GM18499 (cell line): ENCODE results near the gene SPATA33.
"Not testable (repeated sequence)": the region's sequence is repeated elsewhere in the genome, so short reads cannot be mapped to it uniquely, and the experiment has no call there.

ENCODE experiments used
- ATAC-seq: cut with Tn5 transposase; IDR thresholded peaks from one replicate; pipeline ENCODE4 v1.9.1; 2021; ENCODE audit warnings: moderate number of reproducible peaks; ENCODE audit not compliant: insufficient read depth, unreplicated experiment

The SPATA33 gene

DNA sequence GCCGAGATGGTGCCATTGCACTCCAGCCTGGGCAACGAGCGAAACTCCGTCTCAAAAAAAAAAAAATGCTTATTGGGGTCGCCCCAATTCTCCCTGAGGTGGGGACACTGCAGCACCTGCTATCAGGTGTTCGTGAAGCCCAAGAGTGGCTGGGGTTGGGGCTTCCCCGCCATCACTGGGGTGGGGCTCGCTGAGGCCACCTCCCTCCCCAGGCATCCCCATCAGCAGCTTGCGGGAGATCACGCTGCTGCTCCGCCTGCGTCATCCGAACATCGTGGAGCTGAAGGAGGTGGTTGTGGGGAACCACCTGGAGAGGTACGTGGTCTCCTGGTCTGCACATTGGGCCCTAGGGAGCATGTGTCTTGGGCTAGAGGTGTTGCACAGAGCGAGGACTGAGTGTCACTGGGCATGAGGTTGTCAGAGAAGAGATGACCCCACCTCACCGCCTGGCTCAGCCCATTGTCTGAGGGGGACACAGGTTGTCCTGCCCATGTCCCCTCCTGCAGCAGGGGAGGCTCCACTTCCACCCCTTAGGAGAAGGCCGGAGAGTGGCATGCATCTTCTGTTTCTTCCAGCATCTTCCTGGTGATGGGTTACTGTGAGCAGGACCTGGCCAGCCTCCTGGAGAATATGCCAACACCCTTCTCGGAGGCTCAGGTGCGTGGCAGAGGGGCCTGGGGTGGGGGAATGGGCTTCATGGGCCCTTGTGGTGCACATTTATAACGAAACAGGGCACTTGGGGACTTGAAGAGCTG, 33.8 kb downstream of the SPATA33 start:
- ATAC-seq: no peak

DNA sequence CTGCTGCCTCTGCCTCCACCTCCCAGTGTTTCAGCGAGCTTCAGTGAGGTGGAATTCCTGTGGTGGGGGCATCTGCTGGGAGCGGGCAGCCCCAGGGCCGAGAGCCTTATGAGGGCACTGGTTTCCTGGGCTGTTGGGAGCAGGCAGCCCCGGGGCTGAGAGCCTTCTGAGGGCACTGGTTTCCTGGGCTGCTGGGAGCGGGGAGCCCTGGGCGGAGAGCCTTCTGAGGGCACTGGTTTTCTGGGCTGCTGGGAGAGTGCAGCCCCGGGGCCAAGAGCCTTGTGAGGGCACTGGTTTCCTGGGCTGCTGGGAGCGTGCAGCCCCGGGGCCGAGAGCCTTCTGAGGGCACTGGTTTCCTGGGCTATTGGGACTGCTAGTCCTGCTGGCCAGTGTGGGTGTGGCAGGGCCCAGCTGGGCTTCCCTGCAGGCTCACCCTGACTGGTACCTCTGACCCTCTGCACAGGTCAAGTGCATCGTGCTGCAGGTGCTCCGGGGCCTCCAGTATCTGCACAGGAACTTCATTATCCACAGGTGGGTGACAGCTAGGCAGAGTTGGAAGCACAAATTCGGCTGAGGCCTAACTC, 34.4 kb downstream of the SPATA33 start:
- no peak for ATAC-seq

DNA sequence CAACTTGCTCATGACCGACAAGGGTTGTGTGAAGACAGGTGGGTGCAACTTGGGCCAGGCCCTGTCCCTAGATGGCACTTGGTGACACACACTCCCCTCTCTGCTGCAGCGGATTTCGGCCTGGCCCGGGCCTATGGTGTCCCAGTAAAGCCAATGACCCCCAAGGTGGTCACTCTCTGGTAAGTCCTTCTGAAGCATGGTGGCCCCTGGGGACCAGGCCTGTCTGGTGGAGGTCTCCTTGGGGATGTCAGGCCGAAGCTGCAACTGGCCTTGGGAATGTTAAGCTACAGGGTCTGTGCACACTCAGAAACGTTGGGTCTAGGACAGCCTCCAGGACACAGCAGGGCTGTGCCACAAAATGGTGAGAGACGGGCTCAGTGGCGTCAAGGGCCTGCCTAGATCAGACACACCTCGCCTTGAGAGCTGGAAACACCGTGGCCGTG, 35.7 kb downstream of the SPATA33 start:
- no peak for ATAC-seq

DNA sequence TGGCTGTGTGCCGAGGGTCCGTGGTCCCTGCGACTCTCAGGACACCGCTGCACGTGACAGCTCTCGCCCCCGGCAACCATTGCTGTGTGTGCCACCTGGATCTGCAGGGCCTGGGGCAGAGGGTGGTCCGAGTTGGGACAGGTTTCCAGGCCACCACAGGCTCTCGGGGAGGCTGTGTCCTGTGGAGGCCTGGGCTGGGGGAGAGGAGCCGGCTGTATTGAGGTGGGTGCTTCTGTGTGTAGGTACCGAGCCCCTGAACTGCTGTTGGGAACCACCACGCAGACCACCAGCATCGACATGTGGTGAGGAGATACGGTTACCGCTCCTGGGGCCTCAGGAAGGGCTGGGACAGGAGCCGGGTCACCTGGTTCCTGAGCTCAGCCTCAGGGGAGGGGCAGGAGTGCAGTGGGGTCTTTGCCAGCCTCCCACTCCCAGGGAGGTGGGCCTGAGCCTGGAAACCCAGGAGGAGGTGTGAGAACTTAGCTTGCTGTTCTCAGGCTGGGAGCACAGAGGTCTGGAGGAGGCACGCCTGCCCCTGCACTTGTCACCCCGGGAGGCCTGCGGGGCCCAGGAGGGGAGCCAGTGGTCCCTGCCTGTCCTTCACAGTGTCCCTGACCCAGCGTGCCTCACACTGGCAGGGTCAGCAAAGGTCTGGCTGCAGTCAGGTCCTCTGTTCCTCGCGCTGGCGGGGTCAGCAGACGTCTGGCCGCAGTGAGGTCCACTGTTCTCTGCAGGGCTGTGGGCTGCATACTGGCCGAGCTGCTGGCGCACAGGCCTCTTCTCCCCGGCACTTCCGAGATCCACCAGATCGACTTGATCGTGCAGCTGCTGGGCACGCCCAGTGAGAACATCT, 36.5 kb downstream of the SPATA33 start:
- ATAC-seq: no peak

DNA sequence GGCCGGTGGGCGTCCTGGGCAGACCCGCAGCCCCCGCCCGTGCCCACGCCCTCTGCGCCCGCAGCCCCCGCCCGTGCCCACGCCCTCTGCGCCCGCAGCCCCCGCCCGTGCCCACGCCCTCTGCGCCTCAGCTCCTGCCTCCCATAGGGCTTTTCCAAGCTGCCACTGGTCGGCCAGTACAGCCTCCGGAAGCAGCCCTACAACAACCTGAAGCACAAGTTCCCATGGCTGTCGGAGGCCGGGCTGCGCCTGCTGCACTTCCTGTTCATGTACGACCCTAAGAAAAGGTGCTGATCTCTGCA, 37.1 kb downstream of the SPATA33 start:
- not testable (repeated sequence) for ATAC-seq

DNA sequence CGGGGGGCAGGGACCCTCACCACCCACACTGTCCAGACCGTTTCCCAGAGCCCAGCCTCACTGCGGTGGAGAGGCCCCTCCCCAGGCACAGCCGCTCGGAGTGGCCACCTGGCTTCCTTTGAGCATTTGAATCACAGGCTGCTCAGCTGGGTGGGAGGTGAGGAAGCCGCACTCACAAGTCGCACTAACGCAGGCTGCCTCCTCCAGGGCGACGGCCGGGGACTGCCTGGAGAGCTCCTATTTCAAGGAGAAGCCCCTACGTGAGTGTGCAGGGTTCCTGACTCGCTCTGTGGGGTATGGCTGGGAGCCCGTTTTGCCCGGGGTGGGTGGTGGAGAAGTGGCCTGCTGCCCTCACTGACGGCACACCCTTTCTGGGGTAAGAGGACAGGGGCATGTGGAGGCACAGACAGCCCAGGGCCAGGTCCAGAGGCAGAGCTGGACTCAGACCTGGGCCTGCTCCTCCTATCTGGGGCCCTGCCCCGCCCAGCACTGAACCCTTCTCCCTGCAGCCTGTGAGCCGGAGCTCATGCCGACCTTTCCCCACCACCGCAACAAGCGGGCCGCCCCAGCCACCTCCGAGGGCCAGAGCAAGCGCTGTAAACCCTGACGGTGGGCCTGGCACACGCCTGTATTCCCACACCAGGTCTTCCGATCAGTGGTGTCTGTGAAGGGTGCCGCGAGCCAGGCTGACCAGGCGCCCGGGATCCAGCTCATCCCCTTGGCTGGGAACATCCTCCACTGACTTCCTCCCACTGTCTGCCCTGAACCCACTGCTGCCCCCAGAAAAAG, 37.6 kb downstream of the SPATA33 start:
- ATAC-seq: no peak

DNA sequence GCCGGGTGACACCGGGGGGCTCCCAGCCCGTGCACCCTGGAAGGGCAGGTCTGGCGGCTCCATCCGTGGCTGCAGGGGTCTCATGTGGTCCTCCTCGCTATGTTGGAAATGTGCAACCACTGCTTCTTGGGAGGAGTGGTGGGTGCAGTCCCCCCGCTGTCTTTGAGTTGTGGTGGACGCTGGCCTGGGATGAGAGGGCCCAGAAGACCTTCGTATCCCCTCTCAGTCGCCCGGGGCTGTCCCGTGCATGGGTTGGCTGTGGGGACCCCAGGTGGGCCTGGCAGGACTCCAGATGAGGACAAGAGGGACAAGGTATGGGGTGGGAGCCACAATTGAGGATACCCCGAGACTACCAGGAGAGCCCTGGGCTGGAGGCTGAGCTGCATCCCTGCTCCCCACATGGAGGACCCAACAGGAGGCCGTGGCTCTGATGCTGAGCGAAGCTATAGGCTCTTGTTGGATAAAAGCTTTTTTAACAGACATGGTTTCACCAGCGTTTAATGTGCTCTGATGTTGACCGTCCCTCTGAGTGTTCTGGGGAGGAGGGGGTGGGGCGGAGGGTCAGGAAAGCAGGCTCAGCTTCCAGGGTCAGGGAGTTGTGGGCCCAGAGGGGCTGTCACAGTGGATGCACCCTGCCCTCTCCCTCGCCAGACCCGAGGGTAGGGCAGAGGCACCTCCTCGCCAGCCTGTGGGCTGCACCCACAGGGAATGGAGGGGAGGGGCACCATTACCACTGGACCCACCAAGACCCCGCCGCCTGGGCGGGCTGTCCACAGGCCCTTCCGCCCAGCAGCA, 38.4 kb downstream of the SPATA33 start:
- no peak for ATAC-seq

DNA sequence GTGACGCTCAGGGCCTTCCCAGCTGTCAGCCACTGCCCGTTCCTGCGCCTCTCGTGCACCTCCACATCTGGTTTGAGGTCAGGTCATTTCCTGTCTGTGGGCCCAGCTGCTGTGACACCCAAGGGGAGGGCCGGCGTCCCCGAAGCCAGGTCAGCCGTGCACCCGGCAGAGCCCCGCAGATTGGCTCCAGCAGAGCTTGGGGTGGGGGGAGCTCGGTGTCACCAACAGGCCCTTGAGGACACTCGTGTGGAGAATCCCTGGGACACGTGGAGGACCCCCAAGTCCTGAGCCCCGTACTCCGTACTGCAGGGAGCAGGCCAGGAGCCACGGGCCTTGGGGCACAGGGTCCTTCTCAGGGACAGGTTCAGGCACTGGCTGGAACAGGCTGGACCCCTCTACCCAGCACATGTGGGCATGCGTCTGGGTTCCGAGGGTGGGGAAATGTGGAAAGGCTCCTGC, 39.1 kb downstream of the SPATA33 start:
- ATAC-seq: no peak

DNA sequence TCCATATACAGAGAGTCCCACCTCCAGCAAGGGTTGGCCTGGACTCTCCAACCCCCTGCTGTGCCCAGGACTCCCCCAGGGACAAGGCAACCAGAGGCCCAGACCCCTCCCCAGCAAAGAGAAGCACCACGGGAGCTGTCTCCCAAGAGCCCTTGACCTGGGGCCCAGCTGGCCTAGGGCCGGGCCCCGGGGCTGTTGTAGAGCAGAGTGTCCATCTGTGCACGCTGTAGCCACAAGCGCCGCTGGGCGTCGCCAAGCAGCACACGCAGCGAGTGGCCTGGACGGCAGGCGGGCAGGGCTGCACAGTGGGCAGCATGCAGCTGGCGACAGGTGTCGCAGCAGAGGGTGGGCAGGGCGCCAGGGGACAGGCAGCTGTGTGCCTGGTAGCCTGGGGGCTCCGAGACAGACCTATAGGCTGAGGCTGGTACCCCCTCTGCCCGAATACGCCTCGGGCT, 39.6 kb downstream of the SPATA33 start:
- no peak for ATAC-seq

DNA sequence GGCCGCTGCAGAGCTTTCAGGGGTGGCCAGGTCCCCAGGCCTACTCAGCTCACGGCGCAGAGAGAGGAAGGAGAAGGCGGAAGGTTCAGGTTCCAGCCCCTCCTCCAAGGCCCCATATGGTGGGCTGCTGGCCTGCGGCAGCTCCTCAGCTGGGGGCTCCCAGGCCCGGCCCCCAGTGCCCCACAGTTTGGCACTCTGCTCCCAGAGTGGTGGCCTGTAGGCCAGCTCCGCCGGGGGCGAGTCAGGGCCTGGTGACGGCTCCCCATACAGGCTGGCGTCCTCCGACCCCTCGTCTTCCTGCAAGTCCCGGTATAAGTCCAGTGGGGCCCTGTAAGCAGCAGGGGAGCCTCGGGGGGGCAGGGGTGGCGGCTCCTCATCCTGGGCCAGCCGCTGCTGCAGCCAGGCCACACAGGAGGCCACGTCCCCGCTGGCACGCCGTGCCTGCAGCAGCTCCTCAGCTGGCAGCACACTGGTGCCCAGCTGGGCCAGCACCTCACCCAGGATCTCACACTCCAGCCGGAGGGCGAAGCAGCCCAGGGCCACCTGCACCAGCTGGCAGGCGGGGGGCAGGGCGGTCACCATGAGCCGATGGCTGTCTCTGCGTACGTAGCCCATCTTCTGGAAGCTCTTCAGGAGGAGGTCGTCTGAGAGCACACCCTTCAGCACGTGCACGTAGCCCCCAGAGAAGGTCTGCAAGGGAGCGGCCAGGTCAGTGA, 40.1 kb downstream of the SPATA33 start:
- ATAC-seq: no peak

DNA sequence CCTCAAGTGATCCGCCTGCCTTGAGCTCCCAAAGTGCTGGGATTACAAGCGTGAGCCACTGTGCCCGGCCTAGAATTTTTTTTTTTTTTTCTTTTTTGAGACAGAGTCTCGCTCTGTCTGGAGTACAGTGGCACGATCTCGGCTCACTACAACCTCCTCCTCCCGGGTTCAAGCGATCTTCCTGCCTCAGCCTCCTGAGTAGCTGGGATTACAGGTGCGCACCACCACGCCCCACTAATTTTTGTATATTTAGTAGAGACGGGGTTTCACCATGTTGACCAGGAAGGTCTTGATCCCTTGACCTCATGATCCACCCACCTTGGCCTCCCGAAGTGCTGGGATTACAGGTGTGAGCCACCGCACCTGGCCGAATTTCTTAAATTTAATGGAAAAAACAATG, 41.1 kb downstream of the SPATA33 start:
- not testable (repeated sequence) for ATAC-seq

DNA sequence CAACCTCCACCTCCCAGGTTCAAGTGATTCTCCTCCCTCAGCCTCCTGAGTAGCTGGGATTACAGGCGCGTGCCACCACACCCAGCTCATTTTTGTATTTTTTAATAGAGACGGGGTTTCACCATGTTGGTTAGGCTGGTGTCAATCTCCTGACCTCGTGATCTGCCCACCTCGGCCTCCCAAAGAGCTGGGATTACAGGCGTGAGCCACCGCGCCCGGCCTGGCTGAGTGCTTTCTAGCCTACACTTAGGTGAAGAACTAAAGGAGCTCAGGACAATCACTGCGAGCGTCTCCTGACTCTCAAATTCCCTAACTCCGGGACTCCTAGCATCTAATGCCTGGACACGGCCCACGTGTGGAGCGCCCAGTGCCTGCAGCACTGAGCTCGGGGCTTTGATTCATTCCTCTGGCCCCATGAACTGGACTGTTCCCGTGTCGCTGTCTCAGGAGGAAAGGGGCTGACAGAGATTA, 42.0 kb downstream of the SPATA33 start:
- ATAC-seq: not testable (repeated sequence)

DNA sequence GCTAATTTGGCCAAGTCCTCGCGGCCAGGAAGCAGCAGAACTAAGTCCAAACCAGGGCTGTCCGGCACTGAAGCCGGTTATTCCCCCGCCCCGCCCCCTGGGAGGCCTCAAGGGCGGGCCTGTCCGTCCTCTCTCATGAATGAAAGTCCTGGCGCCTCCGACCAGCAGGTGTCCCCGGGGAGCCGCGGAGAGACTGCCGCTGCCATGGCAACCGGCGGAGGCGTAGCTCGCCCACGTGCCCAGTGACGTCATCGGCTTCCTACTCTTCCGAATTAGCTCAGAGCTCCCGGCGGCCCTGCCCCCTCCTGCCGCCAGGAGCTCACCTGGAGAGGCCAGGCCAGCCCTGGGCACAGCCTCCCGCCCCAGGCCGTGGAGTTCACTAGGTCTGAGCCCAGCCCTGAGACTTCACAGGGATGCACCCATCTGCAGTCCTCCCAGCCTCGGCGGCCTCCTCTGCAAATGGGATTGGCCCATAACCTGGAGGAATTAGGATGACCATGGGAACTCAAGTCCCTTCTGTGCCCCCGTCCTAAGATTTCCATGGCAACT, 42.5 kb downstream of the SPATA33 start:
- peak; percentile 32 for ATAC-seq

DNA sequence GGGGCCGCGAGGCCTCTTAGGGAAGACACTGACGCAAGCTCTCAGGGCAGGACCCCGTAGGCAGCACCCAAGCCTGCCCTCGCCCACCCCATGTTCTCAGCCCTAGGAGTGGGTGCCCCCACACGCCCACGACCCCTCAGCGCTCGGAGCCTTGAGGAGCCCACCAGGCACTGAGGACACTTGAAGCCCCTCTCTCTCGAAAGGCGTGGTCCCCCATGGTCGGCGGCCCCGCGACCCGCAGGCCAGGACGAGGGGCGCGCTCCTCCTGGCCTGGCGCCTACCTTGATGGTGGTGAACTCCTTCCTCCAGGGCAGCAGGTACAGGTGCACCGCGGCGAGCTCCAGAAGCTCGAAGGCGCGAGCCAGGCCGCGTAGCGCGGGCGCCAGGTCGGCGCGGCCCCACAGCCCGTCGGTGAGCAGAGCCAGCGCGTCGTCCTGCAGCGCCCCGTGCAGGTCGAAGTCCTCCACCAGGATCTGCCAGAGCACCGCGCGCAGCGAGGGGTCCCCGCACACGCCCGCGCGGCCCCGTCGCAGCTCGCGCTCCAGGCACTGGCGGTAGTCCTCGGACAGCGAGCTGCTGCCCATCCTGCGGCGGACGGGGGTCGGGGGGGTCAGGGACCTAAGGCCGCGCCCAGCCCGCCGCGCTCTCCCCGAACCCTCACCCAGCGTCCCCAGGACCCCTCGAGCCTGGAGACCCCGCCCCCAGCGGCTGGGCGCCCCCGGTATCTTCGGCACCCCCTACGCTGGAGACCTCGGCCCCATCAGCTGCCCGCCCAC, 43.2 kb downstream of the SPATA33 start:
- ATAC-seq: no peak

DNA sequence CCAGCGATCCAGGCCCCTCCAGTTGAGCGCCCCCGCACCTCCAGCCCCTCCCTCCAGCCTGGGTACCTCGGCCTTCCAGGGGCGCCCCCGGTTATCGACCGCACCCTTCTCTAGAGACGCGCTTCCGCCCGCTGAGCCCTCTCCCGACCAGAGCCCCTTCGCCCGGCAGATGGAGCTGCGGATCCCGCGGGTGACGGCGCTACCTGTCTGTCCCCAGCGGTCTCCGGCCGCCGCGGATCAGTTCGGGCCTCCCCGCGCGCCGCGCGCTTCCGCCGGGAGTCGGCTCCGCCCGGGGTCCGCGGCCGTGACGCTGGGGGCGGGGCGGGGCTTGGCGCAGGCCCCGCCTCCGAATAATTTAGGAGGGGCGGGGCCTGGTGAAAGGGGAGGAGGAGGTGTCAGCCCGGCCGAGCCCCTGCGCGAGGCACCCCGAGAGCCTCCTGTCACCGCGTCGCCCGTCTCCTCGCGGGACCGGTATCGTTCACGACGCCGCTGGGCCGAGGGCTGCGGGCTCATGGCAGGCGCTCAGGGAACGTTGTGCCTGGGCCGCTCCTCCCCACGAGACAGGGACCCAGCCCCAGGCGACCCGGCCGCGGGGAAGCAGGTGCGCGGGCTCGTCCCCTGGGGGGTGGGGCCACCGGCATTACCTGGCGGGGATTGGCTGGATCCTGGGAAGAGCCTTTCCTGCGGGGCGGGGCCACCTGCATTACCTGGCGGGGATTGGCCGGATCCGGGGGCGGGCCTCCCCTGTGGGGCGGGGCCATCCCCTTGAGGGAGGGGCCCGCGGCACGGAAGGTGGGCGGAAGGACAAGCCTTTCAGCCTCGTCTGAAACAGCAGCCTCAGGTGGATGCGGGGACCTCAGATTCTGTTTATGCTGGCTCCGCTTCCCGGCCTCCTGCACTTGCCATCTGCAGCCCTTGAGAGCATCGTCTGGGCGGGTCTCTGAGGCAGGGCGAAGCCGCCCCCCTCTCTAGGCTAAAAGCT, 44.1 kb downstream of the SPATA33 start, which contains the start of gene SPATA2L:
Gene SPATA2L (minus strand): TSS at position 281 of the 982 bp plus-strand sequence. CDS start 473 bp downstream, outside the sequence.
- peak; percentile 40 for ATAC-seq

DNA sequence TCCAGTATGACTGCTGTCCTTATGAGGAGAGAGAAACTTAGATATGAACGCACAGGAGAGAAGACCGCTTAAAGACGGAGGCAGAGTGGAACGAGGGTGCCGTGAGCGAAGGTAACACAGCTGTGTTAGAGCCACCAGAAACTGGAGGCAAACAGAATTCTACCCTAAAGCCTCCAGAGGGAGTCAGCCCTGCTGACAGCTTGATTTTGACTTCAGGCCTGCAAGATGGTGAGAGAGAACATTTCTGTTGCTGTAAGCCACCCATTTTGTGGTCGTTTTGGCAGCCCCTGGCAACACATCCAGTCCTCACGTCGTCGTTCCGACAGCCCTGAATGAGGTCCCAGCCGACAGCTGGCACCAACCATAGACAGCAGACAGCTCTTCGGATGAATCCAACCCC, 46.6 kb downstream of the SPATA33 start:
- ATAC-seq: no peak
